OCI-LY7 (cell line): ENCODE results near the gene AZI2. TPM values are rescaled to one million over a fixed set of nuclear protein-coding genes. Genes with fewer than 3 reads are reported as not detected.

ENCODE experiments used
- BruUV-seq: library from RNA; stranded (reverse); fragments of 400-500 nt; replicated peaks from 2 replicates; lab custom pipeline; 2021; lab: Mats Ljungman, UMichigan
- CTCF ChIA-PET: fragments of 300-600 bp; sonication (Branson Sonifier 250); formaldehyde crosslinking; loops from one replicate; lab custom pipeline; 2022; ENCODE audit warnings: antibody characterized with exemption; ENCODE audit not compliant: unreplicated experiment; lab: Charles Lee
- POLR2A ChIA-PET: fragments of 300-600 bp; sonication (Branson Sonifier 250); formaldehyde crosslinking; loops from one replicate; lab custom pipeline; 2022; ENCODE audit warnings: antibody characterized with exemption; lab: Charles Lee
- DNase-seq: peaks from one replicate; pipeline ENCODE4 v3.0.0-alpha.2; 2015; ENCODE audit warnings: low spot score
- H2AFZ ChIP-seq: fragments of 200-600 bp; sonication (generic), shearing (Covaris generic); 2 replicates; pipeline ENCODE4 v1.6.1; 2014; ENCODE audit warnings: mild to moderate bottlenecking, antibody characterized with exemption, low read length, moderate library complexity
- H3K27ac ChIP-seq: fragments of 200-600 bp; sonication (generic); 2 replicates; pipeline ENCODE4 v1.5.1; 2014; ENCODE audit warnings: mixed run types, low read depth, mild to moderate bottlenecking, moderate library complexity, low read length, inconsistent platforms; ENCODE audit not compliant: poor library complexity, severe bottlenecking
- H3K36me3 ChIP-seq: fragments of 200-600 bp; sonication (generic); 2 replicates; pipeline ENCODE4 v1.6.1; 2014; ENCODE audit warnings: mild to moderate bottlenecking, antibody characterized with exemption, low read length, moderate library complexity, mixed read lengths; ENCODE audit not compliant: insufficient read depth
- H3K4me1 ChIP-seq: fragments of 200-600 bp; sonication (generic); 2 replicates; pipeline ENCODE4 v1.5.1; 2014; ENCODE audit warnings: mild to moderate bottlenecking, low read length; ENCODE audit not compliant: insufficient read depth, poor library complexity, severe bottlenecking
- H3K4me2 ChIP-seq: fragments of 200-600 bp; sonication (generic); 2 replicates; pipeline ENCODE4 v1.6.1; 2014; ENCODE audit warnings: mild to moderate bottlenecking, low read length
- H3K4me3 ChIP-seq: fragments of 200-600 bp; sonication (generic); 2 replicates; pipeline ENCODE4 v1.5.1; 2014; ENCODE audit warnings: mild to moderate bottlenecking, low read depth, low read length; ENCODE audit not compliant: poor library complexity, severe bottlenecking
- H3K79me2 ChIP-seq: fragments of 200-600 bp; sonication (generic); 2 replicates; pipeline ENCODE4 v1.6.1; 2016; ENCODE audit warnings: low read depth, mild to moderate bottlenecking, low read length, moderate library complexity, mixed read lengths; ENCODE audit not compliant: insufficient read depth
- H3K9me2 ChIP-seq: fragments of 200-600 bp; sonication (generic); 2 replicates; pipeline ENCODE4 v1.6.1; 2016; ENCODE audit warnings: mild to moderate bottlenecking, low read length, mixed read lengths; ENCODE audit not compliant: insufficient read depth
- H3K9me3 ChIP-seq: fragments of 200-600 bp; sonication (generic); 2 replicates; pipeline ENCODE4 v1.6.1; 2014; ENCODE audit warnings: mild to moderate bottlenecking, mixed run types, low read length, mixed read lengths
- H4K20me1 ChIP-seq: fragments of 200-600 bp; sonication (generic); 2 replicates; pipeline ENCODE4 v1.6.1; 2014; ENCODE audit warnings: mild to moderate bottlenecking, antibody characterized with exemption, low read length, moderate library complexity, mixed read lengths; ENCODE audit not compliant: insufficient read depth
- CTCF ChIP-seq: fragments of 200-600 bp; sonication (generic); conservative IDR thresholded peaks from 2 replicates; pipeline ENCODE4 v1.5.1; 2014; ENCODE audit warnings: mild to moderate bottlenecking, antibody characterized with exemption, low read length, moderate library complexity, mixed read lengths
- EZH2phosphoT487 ChIP-seq: fragments of 200-600 bp; sonication (generic); IDR thresholded peaks from 2 replicates; pipeline ENCODE4 v1.6.1; 2018; ENCODE audit warnings: low read depth, borderline replicate concordance, mild to moderate bottlenecking, mixed run types, antibody characterized with exemption, low read length, moderate library complexity, mixed read lengths
- intact Hi-C: fragments of 100-400 bp; cut with micrococcal nuclease; formaldehyde crosslinking; loops from one replicate; pipeline ENCODE4 v1.10.0; 2022; ENCODE audit not compliant: unreplicated experiment
- total RNA-seq, 2 experiments: library from RNA; depleted of rRNA in 1 of 2; stranded (reverse); fragments of >200 nt in 1 of 2; shearing (Covaris generic) in 1 of 2; gene quantifications; 2 replicates each; pipeline ENCODE4 v1.2.3, GENCODE V29; 2014 to 2022

Gene AZI2
- total RNA-seq, 2 experiments from 2014 or later, result 16.1 to 45.0 TPM

DNA sequence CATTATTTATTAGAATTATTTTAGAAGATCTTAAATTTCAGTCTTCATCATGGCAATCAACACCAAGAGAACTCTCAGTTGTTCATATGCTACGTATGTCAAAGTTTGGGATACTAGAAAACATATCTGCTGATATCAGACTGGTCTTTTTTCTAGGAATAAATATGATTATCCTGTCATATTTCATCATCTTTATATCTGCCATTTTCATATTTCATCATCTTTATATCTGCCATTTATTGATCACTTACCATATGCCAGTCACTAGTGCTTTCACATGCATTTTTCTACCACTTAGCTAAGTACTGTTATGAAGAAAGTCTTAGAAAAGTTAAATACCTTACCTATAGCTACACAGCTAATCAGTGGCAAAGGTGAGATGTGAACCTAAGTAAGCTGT lies 2.9 kb downstream of the AZI2 start:
- peaks cover 62% of the 10 kb centered on the region; the same call in 1 of the 2 replicates for H3K79me2 ChIP-seq
- POLR2A ChIA-PET, result interaction anchor here (0.5 to 1.0 kb wide), 2 partner anchors 14 to 36 kb away, joined by 3 to 5 read pairs; no protein-coding TSS in a partner anchor
- H3K4me3 ChIP-seq, result peak overlapping the region; percentile 90
- CTCF ChIA-PET, result no interaction called here
- H3K9me2 ChIP-seq, result no peaks in the 10 kb centered on the region; the same call in 1 of the 2 replicates
- BruUV-seq, result no TSS peak
- H2AFZ ChIP-seq, result no peak overlapping the region
- TF ChIP-seq EZH2phosphoT487 (no peak), CTCF (no peak)
- H4K20me1 ChIP-seq, result peaks cover 20% of the 10 kb centered on the region; the same call in 1 of the 2 replicates
- no peak for DNase-seq
- intact Hi-C loops, result loop anchor here (10.0 kb wide), 1 partner anchor 861 kb away; the partner anchor contains the start of gene SLC4A7
- H3K36me3 ChIP-seq, result 0 out of 2 replicates have a peak, but pooled peaks cover 7% of the 10 kb centered on the region
- peak overlapping the region; percentile 87 for H3K4me2 ChIP-seq
- H3K4me1 ChIP-seq, result peaks cover 31% of the 10 kb centered on the region
- H3K9me3 ChIP-seq, result no peaks in the 10 kb centered on the region
- H3K27ac ChIP-seq, result no peak overlapping the region

- H3K9me2 ChIP-seq, result no peaks in the 10 kb centered on the region
- BruUV-seq, result no TSS peak
- peaks cover 47% of the 10 kb centered on the region; the same call in 1 of the 2 replicates for H3K79me2 ChIP-seq
- H4K20me1 ChIP-seq, result peaks cover 20% of the 10 kb centered on the region
- H3K4me2 ChIP-seq, result no peak overlapping the region
- ChIA-PET CTCF (no interaction called here), POLR2A (interaction anchor here (0.6 to 1.1 kb wide), 3 partner anchors 8 to 1465 kb away, joined by 3 to 6 read pairs (median 3); no protein-coding TSS in a partner anchor)
- intact Hi-C loops, result loop anchor here (10.0 kb wide), 1 partner anchor 858 kb away; the partner anchor contains the start of gene SLC4A7
- peaks cover 20% of the 10 kb centered on the region for H3K4me1 ChIP-seq
- no peak for TF ChIP-seq CTCF
- TF ChIP-seq EZH2phosphoT487, result no peak
- H3K27ac ChIP-seq, result no peak overlapping the region
- no peak overlapping the region for H2AFZ ChIP-seq
- H3K36me3 ChIP-seq, result peaks cover 25% of the 10 kb centered on the region
- H3K9me3 ChIP-seq, result no peaks in the 10 kb centered on the region
- DNase-seq, result no peak
- H3K4me3 ChIP-seq, result no peak overlapping the region
Measured at GRCh38 chr3:28343144-28343543, 5.5 kb downstream of the AZI2 start.

GRCh38 chr3:28337230-28337629 lies 11.4 kb downstream of the AZI2 start:
- Histone ChIP-seq H3K4me1 (no peaks in the 10 kb centered on the region), H3K4me2 (no peak overlapping the region), H3K79me2 (peaks cover 1% of the 10 kb centered on the region; the same call in 1 of the 2 replicates), H3K4me3 (no peak overlapping the region), H2AFZ (no peak overlapping the region), H3K27ac (no peak overlapping the region), H3K9me2 (no peaks in the 10 kb centered on the region), H4K20me1 (no peaks in the 10 kb centered on the region; the same call in 1 of the 2 replicates), H3K36me3 (peaks cover 37% of the 10 kb centered on the region), H3K9me3 (no peaks in the 10 kb centered on the region)
- no peak for TF ChIP-seq EZH2phosphoT487
- no peak for TF ChIP-seq CTCF
- POLR2A ChIA-PET, result interaction anchor here (0.5 to 1.7 kb wide), 4 partner anchors 7 to 18 kb away, joined by 3 to 7 read pairs (median 4); partner anchors contain the start of genes AZI2 and ZCWPW2
- CTCF ChIA-PET, result no interaction called here
- no TSS peak for BruUV-seq
- no peak for DNase-seq
- intact Hi-C loops, result no loop called here
